Breast epithelium (tissue), 3 donors: Measurements from ENCODE around the gene MYO5B.

Source experiments
- CTCF ChIP-seq, 3 donors: fragments of 450-650 bp; IDR thresholded peaks; one replicate each; pipeline ENCODE4 v1.5.1; 2016 to 2017; ENCODE audit warnings: antibody characterized with exemption in 3 of 3, mild to moderate bottlenecking in 3 of 3, moderate library complexity in 3 of 3
- POLR2AphosphoS5 ChIP-seq, 3 donors: sonication (generic); formaldehyde crosslinking; IDR thresholded peaks; one replicate each; pipeline ENCODE4 v1.6.1; 2017; ENCODE audit warnings: antibody characterized with exemption in 3 of 3

- TF ChIP-seq CTCF (IDR thresholded peaks at IDR 0.05), result no peak
- peak in 1 of 3 donors; percentile 74 for TF ChIP-seq POLR2AphosphoS5 (IDR thresholded peaks at IDR 0.05)
Observed at GRCh38 chr18:49814147-49814499, 380.8 kb downstream of the MYO5B start.
